GM21576 (cell line): ENCODE results near the gene NCOA6.
"Not testable (repeated sequence)": the region's sequence is repeated elsewhere in the genome, so short reads cannot be mapped to it uniquely, and the experiment has no call there.

ENCODE experiments used
- ATAC-seq: cut with Tn5 transposase; IDR thresholded peaks from one replicate; pipeline ENCODE4 v1.9.1; 2021; ENCODE audit warnings: mild to moderate bottlenecking, moderate library complexity; ENCODE audit not compliant: unreplicated experiment

NCOA6 gene

GRCh38 chr20:34724172-34724571 is 101.3 kb downstream of the NCOA6 start:
- no peak for ATAC-seq

- not testable (repeated sequence) for ATAC-seq
Measured at GRCh38 chr20:34722560-34722959, 102.9 kb downstream of the NCOA6 start.

GRCh38 chr20:34720266-34720665 is 105.2 kb downstream of the NCOA6 start:
- ATAC-seq, result no peak

- peak; percentile 87 for ATAC-seq
Measured at GRCh38 chr20:34719242-34720017, 106.0 kb downstream of the NCOA6 start.

DNA sequence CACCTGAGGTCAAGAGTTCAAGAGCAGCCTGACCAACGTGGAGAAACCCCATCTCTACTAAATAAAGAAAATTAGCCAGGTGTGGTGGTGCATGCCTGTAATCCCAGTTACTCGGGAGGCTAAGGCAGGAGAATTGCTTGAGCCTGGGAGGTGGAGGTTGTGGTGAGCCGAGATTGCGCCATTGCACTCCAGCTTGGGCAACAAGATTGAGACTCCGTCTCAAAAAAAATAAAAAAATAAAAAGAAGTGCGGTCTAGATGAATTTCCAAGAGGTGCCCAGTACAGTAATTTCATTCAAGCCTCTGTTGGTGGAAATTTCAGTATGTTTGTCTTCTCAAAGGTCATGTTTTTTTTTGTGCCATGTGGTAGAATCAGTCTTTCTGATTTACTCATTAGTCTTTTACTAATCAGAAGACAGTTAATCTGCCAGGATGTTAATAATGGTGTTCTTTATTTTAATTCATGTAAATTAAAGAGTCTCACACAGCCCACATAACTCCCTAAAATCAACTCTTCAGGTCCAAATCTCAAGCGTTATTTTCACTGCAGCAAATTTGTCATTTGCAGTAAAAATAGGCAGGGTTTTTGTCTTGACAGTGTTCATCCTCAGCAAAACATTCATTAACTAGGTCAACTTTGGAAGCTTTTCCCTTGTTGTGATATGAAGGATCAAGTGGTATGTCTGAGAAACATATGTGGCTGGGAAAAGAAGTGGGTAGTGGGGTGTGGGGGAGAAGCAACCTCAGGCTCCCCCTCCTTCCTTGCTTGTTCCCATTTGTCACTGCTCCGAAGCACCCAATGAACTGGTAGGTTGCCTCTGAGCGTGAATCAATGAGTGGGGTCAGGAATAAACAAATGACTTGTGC is 108.0 kb downstream of the NCOA6 start:
- no peak for ATAC-seq

GRCh38 chr20:34716921-34717229 is 108.6 kb downstream of the NCOA6 start:
- ATAC-seq, result no peak

GRCh38 chr20:34715384-34715783 is 110.1 kb downstream of the NCOA6 start:
- no peak for ATAC-seq

- not testable (repeated sequence) for ATAC-seq
Measured at GRCh38 chr20:34713944-34714515, 111.4 kb downstream of the NCOA6 start.

- no peak for ATAC-seq
Measured at GRCh38 chr20:34713194-34713943, 112.1 kb downstream of the NCOA6 start.

DNA sequence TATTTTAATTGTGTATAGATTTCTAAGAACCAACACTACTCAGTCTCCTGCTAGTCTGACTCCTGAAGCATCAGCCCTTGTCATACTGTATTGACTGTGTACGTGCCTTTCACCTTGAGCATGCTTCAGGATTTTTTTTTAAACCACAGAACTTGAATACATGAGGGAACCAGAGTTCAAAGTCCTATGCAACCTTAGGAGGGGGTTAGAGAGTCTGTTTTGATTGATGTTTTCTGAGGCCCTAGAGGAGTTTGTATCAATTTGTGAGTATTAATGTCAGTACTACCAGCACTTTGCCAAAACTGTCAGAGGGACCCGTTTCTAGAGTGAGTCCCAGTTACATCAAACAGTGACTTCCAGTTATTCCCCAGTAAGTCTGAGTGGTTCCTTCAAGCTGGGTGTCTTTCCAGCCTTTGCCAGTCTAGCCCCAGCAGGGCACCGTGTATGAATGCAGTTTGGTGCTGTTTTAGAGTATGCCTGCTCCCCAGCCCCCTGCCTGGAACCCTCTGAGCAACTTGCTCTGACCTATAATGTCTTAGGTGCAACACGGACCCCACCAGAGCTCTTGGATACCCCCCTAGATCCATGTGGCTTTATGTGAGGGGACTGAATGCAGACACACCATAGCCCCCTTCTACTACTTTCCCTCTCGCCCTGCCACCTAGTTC is 112.8 kb downstream of the NCOA6 start:
- no peak for ATAC-seq

GRCh38 chr20:34711813-34712430 is 113.5 kb downstream of the NCOA6 start:
- no peak for ATAC-seq

DNA sequence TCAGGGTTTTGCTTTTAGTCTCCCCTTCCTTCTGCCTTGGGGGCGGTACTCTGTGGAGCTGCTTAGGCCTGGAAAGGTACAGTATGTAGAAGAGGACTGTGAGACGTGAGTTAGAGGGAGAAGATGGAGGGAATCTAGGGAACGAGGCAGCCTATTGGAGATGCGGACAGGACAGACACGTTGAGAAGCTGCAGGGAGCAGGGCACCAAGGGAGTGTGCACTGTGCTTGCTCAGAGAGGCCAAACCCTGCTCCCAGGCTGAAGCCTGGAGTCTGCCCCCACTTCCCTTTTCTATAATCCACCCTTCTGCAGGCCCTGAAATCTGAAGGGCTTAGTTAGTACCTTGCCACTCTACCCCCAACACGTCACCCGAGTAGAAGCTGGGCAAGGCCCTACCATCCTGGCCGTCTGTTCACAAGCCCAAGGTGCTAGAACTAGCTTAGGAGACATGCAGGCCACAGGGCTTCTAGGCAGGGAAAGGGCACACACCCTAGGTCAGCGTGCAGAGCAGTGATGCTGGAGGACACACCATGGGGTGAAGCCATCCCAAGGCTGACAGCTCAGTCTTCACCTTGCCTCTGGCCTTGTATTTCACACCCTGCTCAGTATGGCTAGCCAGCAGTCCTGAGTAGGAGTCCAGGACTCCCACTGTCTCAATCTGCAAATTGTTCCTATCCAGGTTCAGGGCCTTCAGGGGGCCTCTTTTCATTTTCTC is 114.4 kb downstream of the NCOA6 start:
- no peak for ATAC-seq

- ATAC-seq, result no peak
Measured at GRCh38 chr20:34710568-34710839, 114.9 kb downstream of the NCOA6 start.

DNA sequence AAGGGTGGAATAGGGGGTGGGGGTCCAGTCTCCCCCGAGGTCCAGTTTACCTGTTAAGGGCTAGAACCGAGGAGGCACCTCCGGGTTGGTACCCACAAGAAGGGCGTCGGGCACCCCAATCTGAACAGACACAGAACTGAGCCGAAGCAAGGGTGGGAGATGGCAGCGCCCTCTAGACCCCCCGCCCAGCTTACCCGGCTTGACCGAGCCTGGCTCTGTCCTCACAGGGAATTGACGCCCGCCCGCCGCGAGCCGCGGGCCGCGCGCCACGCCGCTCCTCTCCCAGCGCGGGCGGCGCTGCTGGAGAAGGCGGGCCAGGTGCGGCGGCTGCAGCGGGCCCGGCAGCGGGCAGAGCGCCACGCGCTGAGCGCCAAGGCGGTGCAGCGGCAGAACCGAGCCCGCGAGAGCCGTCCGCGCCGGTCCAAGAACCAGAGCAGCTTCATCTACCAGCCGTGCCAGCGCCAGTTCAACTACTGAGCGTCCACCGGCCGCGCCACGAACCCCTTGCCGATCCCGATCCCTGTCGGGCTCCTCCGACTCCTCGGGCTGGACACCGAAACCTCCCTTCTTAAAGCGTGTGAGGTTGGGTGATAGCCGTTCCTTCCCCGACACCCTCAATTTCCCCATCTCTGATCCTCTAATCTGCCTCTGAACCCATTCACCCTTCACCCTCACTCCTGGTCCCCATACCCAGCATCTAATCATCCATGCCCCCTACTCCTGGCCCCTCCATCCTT is 115.5 kb downstream of the NCOA6 start:
- ATAC-seq, result peak; percentile 24

DNA sequence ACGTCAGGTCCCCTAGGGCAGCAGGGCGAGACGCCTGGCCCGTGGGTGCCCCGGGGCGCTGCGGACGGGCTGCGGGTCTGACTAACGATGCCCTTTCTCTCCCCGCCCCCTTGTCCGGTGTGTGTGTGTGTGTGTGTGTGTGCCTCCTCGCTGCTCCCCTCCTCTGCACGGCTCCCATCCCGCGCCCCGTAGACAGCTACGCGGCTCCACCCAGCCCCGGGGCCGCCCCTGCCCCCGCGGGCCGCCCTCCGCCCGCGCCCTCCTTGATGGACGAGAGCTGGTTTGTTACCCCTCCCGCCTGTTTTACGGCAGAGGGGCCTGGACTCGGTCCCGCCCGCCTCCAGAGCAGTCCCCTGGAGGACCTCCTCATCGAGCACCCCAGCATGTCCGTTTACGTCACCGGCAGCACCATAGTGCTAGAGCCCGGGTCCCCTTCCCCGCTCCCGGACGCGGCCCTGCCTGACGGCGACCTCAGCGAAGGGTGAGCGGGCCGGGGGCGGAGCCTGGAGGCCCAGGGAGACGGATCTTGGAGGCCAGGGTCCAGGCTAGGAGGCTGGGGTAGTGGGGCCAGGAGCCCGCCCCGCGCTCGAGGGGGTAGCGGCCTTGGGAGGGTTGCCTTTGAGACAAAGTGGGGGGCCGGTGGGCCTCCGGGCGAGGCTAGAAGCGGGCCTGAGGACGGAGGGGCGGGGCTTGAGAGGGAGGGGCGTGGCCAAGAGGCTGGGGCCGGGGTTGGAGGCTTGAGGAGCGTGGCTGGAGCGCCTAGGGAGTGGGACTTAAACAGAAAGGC is 116.2 kb downstream of the NCOA6 start:
- peak; percentile 40 for ATAC-seq

DNA sequence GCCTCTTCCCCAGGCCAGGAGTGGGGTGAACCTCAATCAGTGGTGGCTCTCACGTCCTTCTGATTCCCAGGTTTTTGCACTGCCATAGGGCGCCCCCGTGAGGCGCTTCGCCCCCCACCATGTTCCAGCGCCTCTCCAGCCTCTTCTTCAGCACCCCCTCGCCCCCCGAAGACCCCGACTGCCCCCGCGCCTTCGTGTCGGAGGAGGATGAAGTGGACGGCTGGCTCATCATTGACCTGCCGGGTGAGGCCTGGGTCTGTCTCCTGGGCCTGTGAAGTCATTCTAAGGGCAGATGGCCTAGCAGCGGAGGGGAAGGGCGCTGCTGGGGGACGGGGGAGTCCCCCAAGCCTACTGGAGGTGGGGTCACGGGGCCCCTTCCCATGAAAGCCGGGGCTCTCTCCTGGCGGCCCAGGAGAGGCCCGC is 116.8 kb downstream of the NCOA6 start:
- peak; percentile 24 for ATAC-seq

GRCh38 chr20:34706912-34707784 is 118.3 kb downstream of the NCOA6 start:
- no peak for ATAC-seq
